ENCODE results near the gene MND1. TPM values are rescaled to one million over a fixed set of nuclear protein-coding genes. Genes with fewer than 3 reads are reported as not detected.
"Not testable (repeated sequence)": the region's sequence is repeated elsewhere in the genome, so short reads cannot be mapped to it uniquely, and the experiment has no call there.

Gene MND1
- total and polyA plus RNA-seq, 2 experiments from 2014 or later, result 6.5 to 12.6 TPM

DNA sequence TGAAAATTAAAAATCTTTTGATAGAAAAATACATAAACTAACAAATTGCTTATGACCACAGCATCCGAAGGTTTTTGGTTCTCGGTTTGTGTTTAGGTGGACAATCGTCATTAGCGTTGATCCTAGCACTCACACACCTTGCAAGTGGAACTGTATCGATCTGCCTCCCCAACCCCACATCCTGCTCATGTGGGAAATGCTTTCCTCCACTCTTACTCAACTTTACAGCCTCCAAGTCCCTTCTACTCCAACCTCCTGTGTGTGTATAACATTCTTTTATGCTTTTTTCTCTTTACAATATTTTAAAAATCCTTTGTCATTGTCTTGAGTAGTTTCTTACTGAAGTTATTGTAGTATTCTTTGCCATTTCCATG lies 106.0 kb downstream of the MND1 start:
- H3K9me3 ChIP-seq (ENCODE audit: low read depth), result no peaks in the 10 kb centered on the region
- no peak overlapping the region for H3K27ac ChIP-seq
- no peak overlapping the region for H3K4me3 ChIP-seq
- peaks cover 4% of the 10 kb centered on the region for H3K4me1 ChIP-seq (ENCODE audit: low read depth)
- TF ChIP-seq, protein P1, sequence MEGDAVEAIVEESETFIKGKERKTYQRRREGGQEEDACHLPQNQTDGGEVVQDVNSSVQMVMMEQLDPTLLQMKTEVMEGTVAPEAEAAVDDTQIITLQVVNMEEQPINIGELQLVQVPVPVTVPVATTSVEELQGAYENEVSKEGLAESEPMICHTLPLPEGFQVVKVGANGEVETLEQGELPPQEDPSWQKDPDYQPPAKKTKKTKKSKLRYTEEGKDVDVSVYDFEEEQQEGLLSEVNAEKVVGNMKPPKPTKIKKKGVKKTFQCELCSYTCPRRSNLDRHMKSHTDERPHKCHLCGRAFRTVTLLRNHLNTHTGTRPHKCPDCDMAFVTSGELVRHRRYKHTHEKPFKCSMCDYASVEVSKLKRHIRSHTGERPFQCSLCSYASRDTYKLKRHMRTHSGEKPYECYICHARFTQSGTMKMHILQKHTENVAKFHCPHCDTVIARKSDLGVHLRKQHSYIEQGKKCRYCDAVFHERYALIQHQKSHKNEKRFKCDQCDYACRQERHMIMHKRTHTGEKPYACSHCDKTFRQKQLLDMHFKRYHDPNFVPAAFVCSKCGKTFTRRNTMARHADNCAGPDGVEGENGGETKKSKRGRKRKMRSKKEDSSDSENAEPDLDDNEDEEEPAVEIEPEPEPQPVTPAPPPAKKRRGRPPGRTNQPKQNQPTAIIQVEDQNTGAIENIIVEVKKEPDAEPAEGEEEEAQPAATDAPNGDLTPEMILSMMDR (IDR thresholded peaks at IDR 0.05; ENCODE audit: low read depth, low read length), result no peak
- H3K27me3 ChIP-seq, result no peaks in the 10 kb centered on the region
- no peaks in the 10 kb centered on the region for H3K36me3 ChIP-seq
- no peak for DNase-seq (ENCODE audit: low read depth in 1 of 2, low spot score in 1 of 2)

DNA sequence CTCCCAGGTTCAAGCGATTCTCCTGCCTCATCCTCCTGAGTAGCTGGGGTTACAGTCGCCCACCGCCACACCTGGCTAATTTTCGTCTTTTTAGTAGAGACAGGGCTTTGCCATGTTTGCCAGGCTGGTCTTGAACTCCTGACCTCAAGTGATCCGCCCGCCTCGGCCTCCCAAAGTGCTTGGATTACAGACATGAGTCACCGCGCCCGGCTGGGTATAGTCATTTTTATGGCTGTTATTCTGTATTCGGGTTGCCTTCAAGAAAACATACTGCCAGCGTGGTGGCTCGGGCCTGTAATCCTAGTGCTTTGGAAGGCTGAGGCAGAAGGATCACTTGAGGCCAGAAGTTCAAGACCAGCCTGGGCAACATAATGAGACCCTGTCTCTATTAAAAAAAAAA lies 106.7 kb downstream of the MND1 start:
- not testable (repeated sequence) for H3K4me3 ChIP-seq; H3K27ac ChIP-seq; H3K27me3 ChIP-seq; H3K36me3 ChIP-seq; H3K4me1 ChIP-seq (ENCODE audit: low read depth); H3K9me3 ChIP-seq (ENCODE audit: low read depth); DNase-seq (ENCODE audit: low read depth in 1 of 2, low spot score in 1 of 2)

DNA sequence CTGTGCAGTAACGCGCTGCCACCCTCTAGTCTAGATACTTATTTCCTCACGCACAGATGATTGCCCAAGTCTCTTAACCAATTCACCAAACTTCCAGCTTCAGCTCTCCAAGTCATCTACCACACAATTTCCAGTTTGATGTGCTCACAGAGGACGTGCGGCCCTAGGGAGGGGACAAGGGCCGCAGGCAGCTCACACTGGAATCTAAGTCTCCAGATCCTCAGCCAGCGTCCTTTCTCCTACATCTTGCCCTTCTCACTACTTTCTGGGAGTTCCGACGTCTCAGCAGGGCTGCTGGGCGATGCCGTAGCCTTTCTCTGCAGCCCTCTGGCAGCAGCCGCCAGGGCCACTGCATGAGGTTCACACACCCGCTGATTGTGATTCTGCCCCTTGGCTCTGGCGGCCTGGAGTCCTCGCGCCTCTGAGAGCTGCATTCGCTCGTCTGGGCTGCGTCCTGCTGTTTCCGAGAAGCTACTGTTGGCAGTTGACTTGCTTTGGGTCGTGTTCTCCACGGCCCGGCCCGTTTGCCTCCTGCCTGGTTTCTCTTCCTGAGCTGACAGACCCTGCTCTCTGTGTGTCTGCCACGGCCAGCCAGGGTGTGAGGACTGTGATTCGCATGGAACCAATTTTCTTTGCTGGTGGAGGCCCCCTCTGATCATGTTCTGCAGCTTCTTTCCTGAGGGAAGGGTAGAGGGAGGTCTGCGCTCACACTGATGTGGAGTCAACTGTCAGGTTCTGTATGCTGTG lies 107.6 kb downstream of the MND1 start:
- no peak overlapping the region for H3K4me3 ChIP-seq
- TF ChIP-seq, protein P1 (IDR thresholded peaks at IDR 0.05; ENCODE audit: low read depth, low read length), result no peak
- H3K9me3 ChIP-seq (ENCODE audit: low read depth), result no peaks in the 10 kb centered on the region
- H3K27me3 ChIP-seq, result no peaks in the 10 kb centered on the region
- no peaks in the 10 kb centered on the region for H3K36me3 ChIP-seq
- peak in 1 of 2 donors; percentile 21 for DNase-seq (ENCODE audit: low read depth in 1 of 2, low spot score in 1 of 2)
- no peak overlapping the region for H3K27ac ChIP-seq
- H3K4me1 ChIP-seq (ENCODE audit: low read depth), result peaks cover 4% of the 10 kb centered on the region

DNA sequence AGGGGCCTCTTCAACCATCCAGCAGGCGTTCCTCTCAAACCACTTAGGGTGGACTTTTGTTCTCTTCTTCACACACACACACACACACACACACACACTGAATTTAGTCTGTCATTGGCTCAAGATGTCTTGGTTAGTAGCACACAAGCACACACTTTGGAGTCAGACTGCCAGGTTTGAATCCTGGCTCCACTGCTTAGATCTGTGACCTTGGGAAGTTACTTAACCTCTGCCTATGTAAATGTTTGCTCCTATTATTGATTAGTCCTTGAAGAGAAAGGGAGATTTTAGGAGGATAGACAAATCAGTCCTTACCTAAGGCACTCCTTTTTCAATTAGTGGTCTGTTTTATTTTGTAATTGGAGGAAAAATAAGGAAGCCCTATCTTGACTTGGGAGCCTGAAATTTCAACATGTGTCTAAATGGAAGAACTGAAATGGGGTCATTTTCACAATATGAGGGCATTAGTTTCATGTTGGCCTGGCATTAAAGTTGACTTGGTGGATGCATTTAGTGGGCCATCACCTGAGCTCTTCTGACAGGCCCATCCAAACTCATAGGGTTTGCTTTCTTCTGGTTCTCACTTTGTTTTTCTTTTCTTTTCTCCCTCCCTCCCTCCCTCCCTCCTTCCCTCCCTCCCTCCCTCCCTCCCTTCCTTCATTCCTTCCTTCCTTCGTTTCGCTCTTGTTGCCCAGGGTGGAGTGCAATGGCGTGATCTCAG lies 108.3 kb downstream of the MND1 start:
- Histone ChIP-seq H3K36me3 (no peaks in the 10 kb centered on the region), H3K27me3 (no peaks in the 10 kb centered on the region), H3K27ac (no peak overlapping the region), H3K4me3 (no peak overlapping the region), H3K4me1 (ENCODE audit: low read depth) (peaks cover 4% of the 10 kb centered on the region), H3K9me3 (ENCODE audit: low read depth) (no peaks in the 10 kb centered on the region)
- TF ChIP-seq, protein P1 (IDR thresholded peaks at IDR 0.05; ENCODE audit: low read depth, low read length), result no peak
- no peak for DNase-seq (ENCODE audit: low read depth in 1 of 2, low spot score in 1 of 2)

GRCh38 chr4:153453402-153453801 lies 108.9 kb downstream of the MND1 start:
- peaks cover 1% of the 10 kb centered on the region for H3K4me1 ChIP-seq (ENCODE audit: low read depth)
- H3K27me3 ChIP-seq, result no peaks in the 10 kb centered on the region
- H3K27ac ChIP-seq, result no peak overlapping the region
- H3K36me3 ChIP-seq, result no peaks in the 10 kb centered on the region
- H3K4me3 ChIP-seq, result no peak overlapping the region
- H3K9me3 ChIP-seq (ENCODE audit: low read depth), result no peaks in the 10 kb centered on the region
- TF ChIP-seq, protein P1 (IDR thresholded peaks at IDR 0.05; ENCODE audit: low read depth, low read length), result no peak
- DNase-seq (ENCODE audit: low read depth in 1 of 2, low spot score in 1 of 2), result no peak

- Histone ChIP-seq H3K4me3 (no peak overlapping the region), H3K36me3 (no peaks in the 10 kb centered on the region), H3K4me1 (ENCODE audit: low read depth) (no peaks in the 10 kb centered on the region), H3K27ac (no peak overlapping the region), H3K27me3 (no peaks in the 10 kb centered on the region), H3K9me3 (ENCODE audit: low read depth) (no peaks in the 10 kb centered on the region)
- TF ChIP-seq, protein P1 (IDR thresholded peaks at IDR 0.05; ENCODE audit: low read depth, low read length), result no peak
- DNase-seq (ENCODE audit: low read depth in 1 of 2, low spot score in 1 of 2), result no peak
These were observed 114.5 kb downstream of the MND1 start for GRCh38 chr4:153458969-153459368.

DNA sequence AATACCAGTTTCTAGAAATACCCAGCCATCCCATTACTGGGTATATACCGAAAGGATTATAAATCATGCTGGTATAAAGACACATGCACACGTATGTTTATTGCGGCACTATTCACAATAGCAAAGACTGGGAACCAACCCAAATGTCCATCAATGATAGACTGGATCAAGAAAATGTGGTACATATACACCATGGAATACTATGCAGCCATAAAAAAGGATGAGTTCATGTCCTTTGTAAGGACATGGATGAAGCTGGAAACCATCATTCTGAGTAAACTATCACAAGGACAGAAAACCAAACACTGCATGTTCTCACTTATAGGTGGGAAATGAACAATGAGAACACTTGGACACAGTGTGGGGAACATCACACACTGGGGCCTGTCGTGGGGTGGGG lies 117.1 kb downstream of the MND1 start:
- not testable (repeated sequence) for H3K4me1 ChIP-seq (ENCODE audit: low read depth); H3K27ac ChIP-seq; H3K4me3 ChIP-seq; H3K9me3 ChIP-seq (ENCODE audit: low read depth); DNase-seq (ENCODE audit: low read depth in 1 of 2, low spot score in 1 of 2); H3K36me3 ChIP-seq
- peaks cover 11% of the 10 kb centered on the region for H3K27me3 ChIP-seq

Data from cardiac muscle cell (in vitro differentiated cells and primary cell).